Measurements from ENCODE around the gene ZNHIT3.
"Not testable (repeated sequence)": the region's sequence is repeated elsewhere in the genome, so short reads cannot be mapped to it uniquely, and the experiment has no call there.

ZNHIT3 gene

GRCh38 chr17:36485027-36485426 is 1.5 kb upstream of the ZNHIT3 start:
- no peak for DNase-seq

- DNase-seq, result no peak
Measured at GRCh38 chr17:36485805-36486203, 677 bp upstream of the ZNHIT3 start.

- DNase-seq, result no peak
Measured at GRCh38 chr17:36493956-36494355, 7.5 kb downstream of the ZNHIT3 start.

GRCh38 chr17:36494674-36495073 is 8.2 kb downstream of the ZNHIT3 start:
- no peak for DNase-seq

- DNase-seq, result no peak
Measured at GRCh38 chr17:36495076-36495578, 8.6 kb downstream of the ZNHIT3 start.

- DNase-seq, result no peak
Measured at GRCh38 chr17:36496018-36496789, 9.7 kb downstream of the ZNHIT3 start.

GRCh38 chr17:36498155-36498554 is 11.7 kb downstream of the ZNHIT3 start:
- no peak for DNase-seq

- no peak for DNase-seq
Measured at GRCh38 chr17:36498560-36499300, 12.2 kb downstream of the ZNHIT3 start.

GRCh38 chr17:36500745-36501225 is 14.3 kb downstream of the ZNHIT3 start:
- DNase-seq, result no peak

GRCh38 chr17:36501351-36501750 is 14.9 kb downstream of the ZNHIT3 start:
- no peak for DNase-seq

GRCh38 chr17:36501963-36502362 is 15.5 kb downstream of the ZNHIT3 start:
- DNase-seq, result no peak

- no peak for DNase-seq
Measured at GRCh38 chr17:36503456-36504155, 17.1 kb downstream of the ZNHIT3 start.

GRCh38 chr17:36504156-36504545 is 17.7 kb downstream of the ZNHIT3 start:
- no peak for DNase-seq

- DNase-seq, result no peak
Measured at GRCh38 chr17:36505171-36505570, 18.7 kb downstream of the ZNHIT3 start.

GRCh38 chr17:36506249-36506826 is 19.9 kb downstream of the ZNHIT3 start:
- DNase-seq, result no peak

GRCh38 chr17:36506831-36507230 is 20.4 kb downstream of the ZNHIT3 start:
- no peak for DNase-seq

- DNase-seq, result no peak
Measured at GRCh38 chr17:36507266-36507665, 20.8 kb downstream of the ZNHIT3 start.

GRCh38 chr17:36508439-36508838 is 22.0 kb downstream of the ZNHIT3 start:
- not testable (repeated sequence) for DNase-seq

GRCh38 chr17:36509272-36509985 is 22.9 kb downstream of the ZNHIT3 start:
- no peak for DNase-seq

- no peak for DNase-seq
Measured at GRCh38 chr17:36510636-36511035, 24.2 kb downstream of the ZNHIT3 start.

- no peak for DNase-seq
Measured at GRCh38 chr17:36511216-36511615, 24.7 kb downstream of the ZNHIT3 start.

GRCh38 chr17:36512641-36513040 is 26.2 kb downstream of the ZNHIT3 start:
- no peak for DNase-seq

Measured in SHP77 treated with DMSO at 0.1 percent for 48 hours (cell line).